HepG2 (cell line): Measurements from ENCODE around the gene ACSM3.

Experiments used
- EZH2 ChIP-seq: conservative IDR thresholded peaks from 2 replicates; pipeline ENCODE4 v1.6.1; 2012; ENCODE audit warnings: mild to moderate bottlenecking, low read depth, low read length, moderate library complexity
- FOXA3 ChIP-seq: IDR thresholded peaks from 2 replicates; pipeline ENCODE4 v1.6.1; 2016; ENCODE audit warnings: missing genetic modification reagents, missing compliant biosample characterization
- JUND ChIP-seq: sonication (generic); formaldehyde crosslinking; IDR thresholded peaks from 2 replicates; pipeline ENCODE4 v1.8.0; 2022; ENCODE audit warnings: mild to moderate bottlenecking, missing genetic modification reagents
- POLR2A ChIP-seq, 2 experiments: IDR thresholded peaks; 2 replicates each; pipeline ENCODE4 v1.6.1; 2011; ENCODE audit warnings: low read depth in 2 of 2, low read length in 2 of 2, mild to moderate bottlenecking in 1 of 2, moderate library complexity in 1 of 2; ENCODE audit not compliant: insufficient read depth in 1 of 2
- YEATS4 ChIP-seq: sonication (generic); formaldehyde crosslinking; IDR thresholded peaks from 2 replicates; pipeline ENCODE4 v1.4.0; 2020; ENCODE audit warnings: missing genetic modification reagents, borderline replicate concordance
- ZBTB21 ChIP-seq: sonication (generic); formaldehyde crosslinking; IDR thresholded peaks from 2 replicates; pipeline ENCODE4 v1.4.0; 2020; ENCODE audit warnings: missing genetic modification reagents
- ZNF782 ChIP-seq: sonication (generic); formaldehyde crosslinking; IDR thresholded peaks from 2 replicates; pipeline ENCODE4 v1.4.0; 2020; ENCODE audit warnings: missing genetic modification reagents, mild to moderate bottlenecking, borderline replicate concordance
- ZSCAN29 ChIP-seq: sonication (generic); formaldehyde crosslinking; conservative IDR thresholded peaks from 2 replicates; pipeline ENCODE4 v1.4.0; 2020; ENCODE audit warnings: mild to moderate bottlenecking, missing genetic modification reagents
- TF ChIP-seq, protein P1 (sequence below): sonication (generic); formaldehyde crosslinking; IDR thresholded peaks from 2 replicates; pipeline ENCODE4 v1.4.0; 2020; ENCODE audit warnings: mild to moderate bottlenecking, missing genetic modification reagents
- TF ChIP-seq, protein P2 (sequence below): sonication (generic); formaldehyde crosslinking; IDR thresholded peaks from 2 replicates; pipeline ENCODE4 v1.5.0; 2020; ENCODE audit warnings: mild to moderate bottlenecking, missing genetic modification reagents, moderate library complexity
- TF ChIP-seq, protein P3 (sequence below): sonication (generic); formaldehyde crosslinking; IDR thresholded peaks from 2 replicates; pipeline ENCODE4 v1.8.1; 2022; ENCODE audit warnings: low read depth, mild to moderate bottlenecking, missing genetic modification reagents

DNA sequence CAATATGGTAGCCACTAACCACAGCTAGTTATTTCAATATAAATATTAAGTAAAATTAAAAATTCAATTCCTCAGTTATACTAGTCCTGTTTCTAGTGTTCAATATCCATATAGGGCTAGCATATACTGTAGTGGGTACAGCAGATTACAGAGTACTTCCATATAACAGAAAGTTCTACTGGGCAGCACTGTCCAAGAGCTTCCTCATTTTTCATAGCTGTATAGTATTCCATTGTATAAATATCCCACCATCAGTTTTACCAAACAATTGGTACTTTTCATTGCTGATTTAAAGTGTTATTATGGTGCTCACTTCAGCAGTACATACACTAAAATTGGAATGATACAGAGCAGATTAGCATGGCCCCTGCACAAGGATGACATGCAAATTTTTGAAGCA lies 20.4 kb downstream of the ACSM3 start:
- no peak for TF ChIP-seq ZBTB21 (CRISPR knock-in tag)
- TF ChIP-seq, protein P1, sequence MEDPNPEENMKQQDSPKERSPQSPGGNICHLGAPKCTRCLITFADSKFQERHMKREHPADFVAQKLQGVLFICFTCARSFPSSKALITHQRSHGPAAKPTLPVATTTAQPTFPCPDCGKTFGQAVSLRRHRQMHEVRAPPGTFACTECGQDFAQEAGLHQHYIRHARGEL (CRISPR knock-in tag): no peak
- no peak for TF ChIP-seq POLR2A (IDR thresholded peaks at IDR 0.05; ENCODE audit: insufficient read depth in 1 of 2, low read depth in 2 of 2, low read length in 2 of 2)
- TF ChIP-seq ZSCAN29 (CRISPR knock-in tag): no peak
- TF ChIP-seq JUND (CRISPR knock-in tag): no peak
- TF ChIP-seq YEATS4 (CRISPR knock-in tag): no peak
- TF ChIP-seq EZH2: no peak
- TF ChIP-seq, protein P2, sequence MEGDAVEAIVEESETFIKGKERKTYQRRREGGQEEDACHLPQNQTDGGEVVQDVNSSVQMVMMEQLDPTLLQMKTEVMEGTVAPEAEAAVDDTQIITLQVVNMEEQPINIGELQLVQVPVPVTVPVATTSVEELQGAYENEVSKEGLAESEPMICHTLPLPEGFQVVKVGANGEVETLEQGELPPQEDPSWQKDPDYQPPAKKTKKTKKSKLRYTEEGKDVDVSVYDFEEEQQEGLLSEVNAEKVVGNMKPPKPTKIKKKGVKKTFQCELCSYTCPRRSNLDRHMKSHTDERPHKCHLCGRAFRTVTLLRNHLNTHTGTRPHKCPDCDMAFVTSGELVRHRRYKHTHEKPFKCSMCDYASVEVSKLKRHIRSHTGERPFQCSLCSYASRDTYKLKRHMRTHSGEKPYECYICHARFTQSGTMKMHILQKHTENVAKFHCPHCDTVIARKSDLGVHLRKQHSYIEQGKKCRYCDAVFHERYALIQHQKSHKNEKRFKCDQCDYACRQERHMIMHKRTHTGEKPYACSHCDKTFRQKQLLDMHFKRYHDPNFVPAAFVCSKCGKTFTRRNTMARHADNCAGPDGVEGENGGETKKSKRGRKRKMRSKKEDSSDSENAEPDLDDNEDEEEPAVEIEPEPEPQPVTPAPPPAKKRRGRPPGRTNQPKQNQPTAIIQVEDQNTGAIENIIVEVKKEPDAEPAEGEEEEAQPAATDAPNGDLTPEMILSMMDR (CRISPR knock-in tag): no peak
- no peak for TF ChIP-seq ZNF782 (CRISPR knock-in tag)
- no peak for TF ChIP-seq FOXA3
- TF ChIP-seq, protein P3, sequence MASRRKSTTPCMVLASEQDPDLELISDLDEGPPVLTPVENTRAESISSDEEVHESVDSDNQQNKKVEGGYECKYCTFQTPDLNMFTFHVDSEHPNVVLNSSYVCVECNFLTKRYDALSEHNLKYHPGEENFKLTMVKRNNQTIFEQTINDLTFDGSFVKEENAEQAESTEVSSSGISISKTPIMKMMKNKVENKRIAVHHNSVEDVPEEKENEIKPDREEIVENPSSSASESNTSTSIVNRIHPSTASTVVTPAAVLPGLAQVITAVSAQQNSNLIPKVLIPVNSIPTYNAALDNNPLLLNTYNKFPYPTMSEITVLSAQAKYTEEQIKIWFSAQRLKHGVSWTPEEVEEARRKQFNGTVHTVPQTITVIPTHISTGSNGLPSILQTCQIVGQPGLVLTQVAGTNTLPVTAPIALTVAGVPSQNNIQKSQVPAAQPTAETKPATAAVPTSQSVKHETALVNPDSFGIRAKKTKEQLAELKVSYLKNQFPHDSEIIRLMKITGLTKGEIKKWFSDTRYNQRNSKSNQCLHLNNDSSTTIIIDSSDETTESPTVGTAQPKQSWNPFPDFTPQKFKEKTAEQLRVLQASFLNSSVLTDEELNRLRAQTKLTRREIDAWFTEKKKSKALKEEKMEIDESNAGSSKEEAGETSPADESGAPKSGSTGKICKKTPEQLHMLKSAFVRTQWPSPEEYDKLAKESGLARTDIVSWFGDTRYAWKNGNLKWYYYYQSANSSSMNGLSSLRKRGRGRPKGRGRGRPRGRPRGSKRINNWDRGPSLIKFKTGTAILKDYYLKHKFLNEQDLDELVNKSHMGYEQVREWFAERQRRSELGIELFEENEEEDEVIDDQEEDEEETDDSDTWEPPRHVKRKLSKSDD (CRISPR knock-in tag): no peak
